SU-DHL-6 (cell line): ENCODE measurements around the gene GTF2H2C_2.
"Not testable (repeated sequence)": the region's sequence is repeated elsewhere in the genome, so short reads cannot be mapped to it uniquely, and the experiment has no call there.

ENCODE experiments used
- CTCF ChIP-seq: fragments of 200-600 bp; sonication (generic); IDR thresholded peaks from one replicate; pipeline ENCODE4 v1.5.1; 2017; ENCODE audit warnings: antibody characterized with exemption, mild to moderate bottlenecking, low read length, moderate library complexity; ENCODE audit not compliant: insufficient read depth, poor library complexity, severe bottlenecking
- EZH2phosphoT487 ChIP-seq: fragments of 200-600 bp; sonication (generic), shearing (Covaris generic); conservative IDR thresholded peaks from 2 replicates; pipeline ENCODE4 v1.6.1; 2018; ENCODE audit warnings: mild to moderate bottlenecking, antibody characterized with exemption, low read length, moderate library complexity, mixed read lengths

DNA sequence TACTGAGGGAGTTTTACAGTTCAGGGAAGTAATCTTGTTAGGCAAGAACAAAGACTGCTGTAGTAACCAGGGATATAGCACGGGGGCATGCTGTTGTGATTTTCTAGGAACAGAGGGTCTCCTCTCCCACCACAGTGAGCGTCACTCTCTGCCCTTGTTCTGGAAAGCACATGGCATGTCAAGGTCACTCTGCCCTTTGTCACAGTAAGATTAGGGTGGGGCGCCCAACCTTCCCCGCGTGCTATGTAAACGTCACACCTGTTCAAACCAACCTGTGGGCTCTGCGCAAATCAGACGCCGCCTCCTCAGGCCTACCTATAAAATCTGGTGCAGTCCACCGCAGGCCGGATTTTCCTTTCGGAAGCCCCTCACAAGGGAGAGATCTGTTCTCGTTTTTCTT is 44.0 kb downstream of the GTF2H2C_2 start:
- TF ChIP-seq CTCF, EZH2phosphoT487: not testable (repeated sequence)
